ENCODE data around the gene MAB21L3.
"Not testable (repeated sequence)": the region's sequence is repeated elsewhere in the genome, so short reads cannot be mapped to it uniquely, and the experiment has no call there.

MAB21L3 gene

GRCh38 chr1:116139592-116140134, 28.5 kb downstream of the MAB21L3 start:
- H3K36me3 ChIP-seq (ENCODE audit: control insufficient read depth, insufficient read depth, low read length, severe bottlenecking): no peaks in the 10 kb centered on the region
- H3K9me3 ChIP-seq (ENCODE audit: control insufficient read depth, low read length): peaks cover 14% of the 10 kb centered on the region
- H3K4me3 ChIP-seq (ENCODE audit: low read length): no peak overlapping the region
- no peak overlapping the region for H3K9ac ChIP-seq (ENCODE audit: low read length)
- no peaks in the 10 kb centered on the region for H3K4me1 ChIP-seq (ENCODE audit: control insufficient read depth, insufficient read depth, low read length)
- no peak for DNase-seq (ENCODE audit: low read depth)
- H3K27me3 ChIP-seq (replicated peaks; ENCODE audit: control insufficient read depth, insufficient read depth, low read length): no peaks in the 10 kb centered on the region

- H3K4me1 ChIP-seq (ENCODE audit: control insufficient read depth, insufficient read depth, low read length): no peaks in the 10 kb centered on the region
- no peak overlapping the region for H3K9ac ChIP-seq (ENCODE audit: low read length)
- peaks cover 21% of the 10 kb centered on the region for H3K9me3 ChIP-seq (ENCODE audit: control insufficient read depth, low read length)
- DNase-seq (ENCODE audit: low read depth): no peak
- H3K36me3 ChIP-seq (ENCODE audit: control insufficient read depth, insufficient read depth, low read length, severe bottlenecking): no peaks in the 10 kb centered on the region
- H3K27me3 ChIP-seq (replicated peaks; ENCODE audit: control insufficient read depth, insufficient read depth, low read length): no peaks in the 10 kb centered on the region
- no peak overlapping the region for H3K4me3 ChIP-seq (ENCODE audit: low read length)
Observed at GRCh38 chr1:116144151-116144550, 33.0 kb downstream of the MAB21L3 start.

GRCh38 chr1:116146447-116147113, 35.4 kb downstream of the MAB21L3 start:
- DNase-seq (ENCODE audit: low read depth); H3K27me3 ChIP-seq (replicated peaks; ENCODE audit: control insufficient read depth, insufficient read depth, low read length); H3K4me3 ChIP-seq (ENCODE audit: low read length); H3K36me3 ChIP-seq (ENCODE audit: control insufficient read depth, insufficient read depth, low read length, severe bottlenecking); H3K4me1 ChIP-seq (ENCODE audit: control insufficient read depth, insufficient read depth, low read length); H3K9ac ChIP-seq (ENCODE audit: low read length): not testable (repeated sequence)
- H3K9me3 ChIP-seq (ENCODE audit: control insufficient read depth, low read length): peaks cover 21% of the 10 kb centered on the region

DNA sequence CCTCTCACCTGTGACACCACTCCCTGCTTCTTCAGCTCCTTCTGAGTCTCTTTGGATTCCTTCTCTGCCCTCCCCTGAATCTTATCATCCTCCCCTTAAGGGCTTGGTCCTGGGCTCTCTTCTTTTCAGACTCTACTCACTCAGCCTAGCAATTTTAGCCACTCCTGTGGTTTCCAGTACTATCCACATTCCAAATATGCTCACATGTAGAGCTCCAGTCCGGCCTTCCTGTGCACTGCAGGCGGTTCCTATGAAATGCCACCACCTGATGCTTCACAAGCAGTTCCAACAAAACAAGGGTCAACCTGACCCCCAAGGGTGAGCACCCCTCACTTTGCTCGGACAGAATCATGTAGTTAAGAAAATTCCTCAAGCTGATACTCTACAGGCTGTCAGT, 35.9 kb downstream of the MAB21L3 start:
- Histone ChIP-seq H3K36me3 (ENCODE audit: control insufficient read depth, insufficient read depth, low read length, severe bottlenecking) (no peaks in the 10 kb centered on the region), H3K9ac (ENCODE audit: low read length) (no peak overlapping the region), H3K4me3 (ENCODE audit: low read length) (no peak overlapping the region), H3K27me3 (replicated peaks; ENCODE audit: control insufficient read depth, insufficient read depth, low read length) (no peaks in the 10 kb centered on the region), H3K9me3 (ENCODE audit: control insufficient read depth, low read length) (peaks cover 21% of the 10 kb centered on the region), H3K4me1 (ENCODE audit: control insufficient read depth, insufficient read depth, low read length) (peaks cover 6% of the 10 kb centered on the region)
- no peak for DNase-seq (ENCODE audit: low read depth)

- H3K4me1 ChIP-seq (ENCODE audit: control insufficient read depth, insufficient read depth, low read length): peaks cover 8% of the 10 kb centered on the region
- no peaks in the 10 kb centered on the region for H3K36me3 ChIP-seq (ENCODE audit: control insufficient read depth, insufficient read depth, low read length, severe bottlenecking)
- peaks cover 21% of the 10 kb centered on the region for H3K9me3 ChIP-seq (ENCODE audit: control insufficient read depth, low read length)
- H3K9ac ChIP-seq (ENCODE audit: low read length): no peak overlapping the region
- DNase-seq (ENCODE audit: low read depth): no peak
- no peaks in the 10 kb centered on the region for H3K27me3 ChIP-seq (replicated peaks; ENCODE audit: control insufficient read depth, insufficient read depth, low read length)
- no peak overlapping the region for H3K4me3 ChIP-seq (ENCODE audit: low read length)
Observed at GRCh38 chr1:116147972-116148371, 36.8 kb downstream of the MAB21L3 start.

DNA sequence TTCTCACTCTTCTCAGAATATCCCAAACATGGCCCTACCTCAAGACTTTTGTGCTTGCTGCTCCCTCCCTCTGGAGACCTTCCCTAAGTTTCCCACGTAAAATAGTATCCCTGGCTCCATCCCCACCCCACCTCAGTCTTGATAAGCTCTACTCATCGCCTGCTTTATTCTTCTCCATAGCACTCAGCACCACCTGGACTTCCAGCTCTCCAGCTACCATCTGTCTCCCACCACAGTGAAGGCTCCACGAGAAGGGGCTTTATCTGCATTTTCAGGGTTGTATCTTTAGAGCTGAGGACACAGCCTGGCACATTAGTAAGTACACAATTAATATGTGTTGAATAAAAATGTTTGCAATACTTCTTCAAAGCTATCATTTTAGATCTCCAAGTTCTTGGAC, 37.8 kb downstream of the MAB21L3 start:
- Histone ChIP-seq H3K9me3 (ENCODE audit: control insufficient read depth, low read length) (peaks cover 14% of the 10 kb centered on the region), H3K4me1 (ENCODE audit: control insufficient read depth, insufficient read depth, low read length) (peaks cover 8% of the 10 kb centered on the region), H3K4me3 (ENCODE audit: low read length) (no peak overlapping the region), H3K27me3 (replicated peaks; ENCODE audit: control insufficient read depth, insufficient read depth, low read length) (no peaks in the 10 kb centered on the region), H3K9ac (ENCODE audit: low read length) (no peak overlapping the region), H3K36me3 (ENCODE audit: control insufficient read depth, insufficient read depth, low read length, severe bottlenecking) (no peaks in the 10 kb centered on the region)
- DNase-seq (ENCODE audit: low read depth): no peak

DNA sequence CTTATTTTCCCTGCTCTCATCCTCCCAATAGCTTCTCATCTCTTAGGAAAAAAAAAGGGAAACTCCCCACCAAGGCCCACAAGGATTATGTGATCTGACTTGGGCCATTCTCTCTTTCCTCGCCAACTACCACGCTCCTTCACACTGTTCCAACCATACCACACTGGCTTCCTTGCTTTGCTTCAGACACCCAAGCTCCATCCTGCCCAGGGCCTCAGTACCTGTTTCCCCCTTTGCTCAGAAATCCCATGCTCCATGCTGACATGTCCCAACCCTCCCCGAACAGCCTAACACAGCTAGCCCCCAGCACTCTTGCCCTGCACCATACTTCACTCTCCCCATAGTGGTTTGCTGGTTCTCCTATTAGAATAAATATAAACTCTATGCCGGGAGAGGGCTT, 39.2 kb downstream of the MAB21L3 start:
- Histone ChIP-seq H3K36me3 (ENCODE audit: control insufficient read depth, insufficient read depth, low read length, severe bottlenecking) (no peaks in the 10 kb centered on the region), H3K4me3 (ENCODE audit: low read length) (no peak overlapping the region), H3K9ac (ENCODE audit: low read length) (no peak overlapping the region), H3K27me3 (replicated peaks; ENCODE audit: control insufficient read depth, insufficient read depth, low read length) (no peaks in the 10 kb centered on the region), H3K4me1 (ENCODE audit: control insufficient read depth, insufficient read depth, low read length) (peaks cover 8% of the 10 kb centered on the region), H3K9me3 (ENCODE audit: control insufficient read depth, low read length) (no peaks in the 10 kb centered on the region)
- no peak for DNase-seq (ENCODE audit: low read depth)

- Histone ChIP-seq H3K36me3 (ENCODE audit: control insufficient read depth, insufficient read depth, low read length, severe bottlenecking) (no peaks in the 10 kb centered on the region), H3K27me3 (replicated peaks; ENCODE audit: control insufficient read depth, insufficient read depth, low read length) (no peaks in the 10 kb centered on the region), H3K9ac (ENCODE audit: low read length) (peak overlapping the region; percentile 84), H3K4me1 (ENCODE audit: control insufficient read depth, insufficient read depth, low read length) (peaks cover 8% of the 10 kb centered on the region), H3K4me3 (ENCODE audit: low read length) (peak overlapping the region; percentile 77), H3K9me3 (ENCODE audit: control insufficient read depth, low read length) (peaks cover 4% of the 10 kb centered on the region)
- peak; percentile 90 for DNase-seq (ENCODE audit: low read depth)
Observed at GRCh38 chr1:116151739-116152576, 40.8 kb downstream of the MAB21L3 start.

- no peak for DNase-seq (ENCODE audit: low read depth)
- Histone ChIP-seq H3K27me3 (replicated peaks; ENCODE audit: control insufficient read depth, insufficient read depth, low read length) (no peaks in the 10 kb centered on the region), H3K9ac (ENCODE audit: low read length) (peak overlapping the region; percentile 84), H3K4me3 (ENCODE audit: low read length) (peak overlapping the region; percentile 77), H3K4me1 (ENCODE audit: control insufficient read depth, insufficient read depth, low read length) (peaks cover 8% of the 10 kb centered on the region), H3K36me3 (ENCODE audit: control insufficient read depth, insufficient read depth, low read length, severe bottlenecking) (no peaks in the 10 kb centered on the region), H3K9me3 (ENCODE audit: control insufficient read depth, low read length) (peaks cover 8% of the 10 kb centered on the region)
Observed at GRCh38 chr1:116152577-116152943, 41.4 kb downstream of the MAB21L3 start.

DNA sequence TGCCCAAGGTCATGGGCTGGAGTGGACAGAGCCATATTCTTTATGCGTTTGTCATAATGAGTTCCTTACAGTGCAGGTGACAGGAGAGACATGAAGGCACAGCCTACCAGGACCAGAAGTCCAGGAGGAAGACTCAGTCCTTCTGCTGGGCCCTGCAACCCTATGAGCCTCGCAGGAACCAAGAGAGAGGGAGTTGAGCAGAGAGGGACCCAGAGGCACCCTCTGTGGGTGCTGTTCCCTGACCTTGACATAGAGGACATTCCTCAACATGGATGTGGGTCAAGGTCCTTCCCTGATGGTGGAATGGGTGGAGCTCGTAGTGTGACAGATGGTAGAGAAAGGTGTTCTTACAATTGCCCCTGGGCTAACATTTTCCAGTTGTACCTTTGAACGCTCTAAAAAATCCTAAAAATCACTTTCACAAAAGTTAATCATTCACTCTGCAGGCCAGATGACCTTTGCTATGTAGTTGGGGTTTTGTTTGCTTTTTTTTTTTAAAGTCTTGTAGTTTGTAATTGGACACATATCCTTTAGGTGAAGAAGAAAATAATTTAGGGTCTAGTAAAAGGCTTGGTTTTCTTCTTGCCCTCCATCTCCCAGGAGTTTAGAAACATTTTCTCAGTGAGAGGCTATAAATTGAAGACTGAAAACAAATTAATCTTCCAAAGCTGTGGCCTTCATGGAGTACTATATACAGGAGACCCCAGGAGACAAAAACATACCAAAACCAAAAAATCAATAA, 41.9 kb downstream of the MAB21L3 start:
- H3K27me3 ChIP-seq (replicated peaks; ENCODE audit: control insufficient read depth, insufficient read depth, low read length): no peaks in the 10 kb centered on the region
- H3K4me3 ChIP-seq (ENCODE audit: low read length): no peak overlapping the region
- no peak overlapping the region for H3K9ac ChIP-seq (ENCODE audit: low read length)
- no peak for DNase-seq (ENCODE audit: low read depth)
- peaks cover 8% of the 10 kb centered on the region for H3K4me1 ChIP-seq (ENCODE audit: control insufficient read depth, insufficient read depth, low read length)
- H3K36me3 ChIP-seq (ENCODE audit: control insufficient read depth, insufficient read depth, low read length, severe bottlenecking): no peaks in the 10 kb centered on the region
- H3K9me3 ChIP-seq (ENCODE audit: control insufficient read depth, low read length): peaks cover 8% of the 10 kb centered on the region

DNA sequence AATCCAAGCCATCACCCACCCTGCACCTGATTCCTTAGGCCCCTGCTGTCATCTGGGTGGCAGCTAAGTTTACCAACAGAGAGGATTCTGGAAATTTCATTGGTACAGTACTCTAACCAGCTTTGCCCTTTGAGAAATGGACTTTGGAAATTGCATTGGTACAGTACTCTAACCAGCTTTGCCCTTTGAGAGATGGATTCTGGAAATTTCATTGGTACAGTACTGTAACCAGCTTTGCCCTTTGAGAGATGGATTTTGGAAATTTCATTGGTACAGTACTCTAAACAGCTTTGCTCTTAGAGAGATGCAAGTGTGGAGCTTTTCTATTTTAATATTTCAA, 42.5 kb downstream of the MAB21L3 start:
- no peak for DNase-seq (ENCODE audit: low read depth)
- H3K9me3 ChIP-seq (ENCODE audit: control insufficient read depth, low read length): peaks cover 8% of the 10 kb centered on the region
- no peaks in the 10 kb centered on the region for H3K27me3 ChIP-seq (replicated peaks; ENCODE audit: control insufficient read depth, insufficient read depth, low read length)
- no peak overlapping the region for H3K9ac ChIP-seq (ENCODE audit: low read length)
- no peaks in the 10 kb centered on the region for H3K36me3 ChIP-seq (ENCODE audit: control insufficient read depth, insufficient read depth, low read length, severe bottlenecking)
- no peak overlapping the region for H3K4me3 ChIP-seq (ENCODE audit: low read length)
- H3K4me1 ChIP-seq (ENCODE audit: control insufficient read depth, insufficient read depth, low read length): peaks cover 8% of the 10 kb centered on the region

Measured in adipocyte (in vitro differentiated cells).